ELR (cell line): Measurements from ENCODE around the gene KRTAP5-4.
A peak's percentile ranks its signal among the peaks of the same experiment; 100 is the strongest.

Experiments used
- DNase-seq: peaks from one replicate; pipeline ENCODE4 v3.0.0-alpha.2; 2015; ENCODE audit warnings: low read depth

KRTAP5-4 gene

DNA sequence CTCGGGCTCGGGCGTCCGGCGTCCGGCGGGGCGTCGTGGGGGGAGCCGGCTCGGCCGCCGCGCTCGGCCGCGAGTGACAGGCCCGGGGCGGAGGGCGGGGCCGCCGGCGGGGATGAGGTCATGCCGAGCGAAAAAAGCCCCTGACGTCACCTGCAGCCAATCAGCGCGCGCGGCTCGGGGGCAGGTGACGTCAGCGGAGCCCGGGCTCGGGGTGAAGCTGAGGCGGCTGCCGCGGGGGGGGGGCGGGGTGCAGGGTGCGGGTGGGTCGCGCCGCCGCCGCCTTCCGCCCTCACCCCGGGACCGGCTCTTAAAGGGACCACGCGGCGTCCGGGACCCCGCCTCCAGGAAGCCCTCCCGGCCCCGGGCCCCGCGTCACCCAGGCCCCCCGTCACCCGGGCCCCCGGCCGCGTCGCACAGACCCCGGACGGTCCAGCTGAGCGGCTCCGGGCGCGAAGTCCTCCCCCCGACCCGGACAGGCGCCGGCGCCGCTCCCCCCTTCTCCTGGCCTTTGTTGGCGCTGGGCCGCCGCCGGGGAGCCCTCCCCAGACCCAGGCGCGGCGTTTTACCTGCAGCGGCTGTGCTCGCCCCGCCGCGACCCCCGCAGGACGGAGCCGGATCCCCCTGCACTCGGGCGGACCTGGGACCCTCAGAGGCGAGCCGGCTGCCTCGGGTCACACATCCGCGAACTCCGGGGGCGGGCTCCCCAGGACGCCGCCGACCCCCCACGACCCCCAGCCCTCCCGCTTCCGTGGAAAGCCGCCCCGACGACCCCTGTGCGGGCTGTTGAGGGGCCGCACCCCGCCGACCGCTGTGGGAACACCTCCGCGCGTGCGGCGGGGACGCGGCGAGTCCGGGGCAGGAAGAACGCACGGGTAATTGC, 49.5 kb downstream of the KRTAP5-4 start, which contains the start of gene DUSP8:
Gene DUSP8 (minus strand): TSS at position 75 of the 880 bp plus-strand sequence. CDS start 6,445 bp downstream, outside the sequence.
- DNase-seq: peak; percentile 88

GRCh38 chr11:1571760-1572196, 50.2 kb downstream of the KRTAP5-4 start:
- DNase-seq: no peak
